ENCODE data around the gene PPM1M.

Gene PPM1M

DNA sequence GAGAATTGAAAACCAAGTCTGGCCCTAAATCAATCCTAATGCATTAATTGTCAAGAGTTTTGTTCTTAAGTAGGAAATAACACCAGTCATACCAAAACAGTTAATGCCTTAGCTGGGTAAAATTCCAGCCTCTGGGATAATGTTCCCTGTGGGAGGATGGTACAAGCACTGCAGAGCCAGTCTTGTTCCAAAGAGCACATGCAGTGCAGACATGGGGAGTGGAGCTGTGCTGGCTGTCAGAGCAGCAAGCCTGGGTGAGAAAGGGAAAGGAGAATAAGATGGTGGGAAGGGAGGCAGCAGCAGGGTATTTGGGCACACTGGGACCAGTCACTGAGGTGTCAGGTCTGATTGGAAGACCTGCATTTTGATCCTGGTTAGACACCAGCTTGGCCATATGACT lies 35.5 kb upstream of the PPM1M start:
- H3K36me3 ChIP-seq (ENCODE audit: insufficient read depth, low read length), result peaks cover 95% of the 10 kb centered on the region
- no peaks in the 10 kb centered on the region for H3K27me3 ChIP-seq (ENCODE audit: insufficient read depth, low read length)
- H4K20me1 ChIP-seq (ENCODE audit: insufficient read depth, low read length), result no peaks in the 10 kb centered on the region
- H3K79me2 ChIP-seq (ENCODE audit: insufficient read depth, low read length), result no peaks in the 10 kb centered on the region
- no peaks in the 10 kb centered on the region for H3K9me3 ChIP-seq (ENCODE audit: low read length)
- H3K27ac ChIP-seq (ENCODE audit: low read depth, low read length, poor library complexity, severe bottlenecking), result no peak overlapping the region
- TF ChIP-seq CTCF (IDR thresholded peaks at IDR 0.05; ENCODE audit: low read length) (no peak), EZH2 (IDR thresholded peaks at IDR 0.05; ENCODE audit: borderline replicate concordance, low read length) (no peak)
- no peaks in the 10 kb centered on the region for H3K9me2 ChIP-seq (ENCODE audit: low read depth, low read length)
- no peaks in the 10 kb centered on the region for H3F3A ChIP-seq (ENCODE audit: insufficient read depth, low read length)
- no peaks in the 10 kb centered on the region for H3K4me1 ChIP-seq (ENCODE audit: insufficient read depth, low read length, severe bottlenecking)
- H3K4me2 ChIP-seq (ENCODE audit: low read length), result no peak overlapping the region
- no peak overlapping the region for H2AFZ ChIP-seq (ENCODE audit: low read length)
- H3K4me3 ChIP-seq (ENCODE audit: low read depth, low read length, poor library complexity, severe bottlenecking), result no peak overlapping the region
- no peak overlapping the region for H3K9ac ChIP-seq (ENCODE audit: low read length)

DNA sequence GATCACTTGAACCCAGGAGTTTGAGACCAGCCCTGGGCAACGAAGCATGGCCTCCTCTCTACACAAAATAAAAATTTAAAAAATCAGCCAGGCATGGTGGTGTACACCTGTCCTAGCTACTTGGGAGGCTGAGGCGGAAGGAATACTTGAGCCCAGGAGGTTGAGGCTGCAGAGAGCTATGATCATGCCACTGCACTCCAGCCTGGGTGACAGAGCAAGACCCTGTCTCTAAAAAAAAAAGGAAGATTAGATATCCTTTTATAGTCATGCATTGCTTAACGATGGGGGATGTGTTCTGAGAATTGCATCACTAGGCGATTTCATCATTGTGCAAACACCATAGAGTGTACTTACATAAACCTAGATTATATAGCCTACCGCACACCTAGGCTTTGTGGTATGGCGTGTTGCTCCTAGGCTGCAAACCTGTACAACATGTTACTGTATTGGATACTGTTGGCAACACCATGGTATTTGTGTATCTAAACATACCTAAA lies 35.0 kb upstream of the PPM1M start:
- no peaks in the 10 kb centered on the region for H3K4me1 ChIP-seq (ENCODE audit: insufficient read depth, low read length, severe bottlenecking)
- H3K27ac ChIP-seq (ENCODE audit: low read depth, low read length, poor library complexity, severe bottlenecking), result no peak overlapping the region
- H3K4me2 ChIP-seq (ENCODE audit: low read length), result no peak overlapping the region

GRCh38 chr3:52211268-52211891 lies 34.2 kb upstream of the PPM1M start:
- Histone ChIP-seq H3K4me3 (ENCODE audit: low read depth, low read length, poor library complexity, severe bottlenecking) (no peak overlapping the region), H2AFZ (ENCODE audit: low read length) (no peak overlapping the region), H3K27ac (ENCODE audit: low read depth, low read length, poor library complexity, severe bottlenecking) (no peak overlapping the region), H3K27me3 (ENCODE audit: insufficient read depth, low read length) (no peaks in the 10 kb centered on the region), H3K9ac (ENCODE audit: low read length) (no peak overlapping the region), H3K4me2 (ENCODE audit: low read length) (no peak overlapping the region), H3K79me2 (ENCODE audit: insufficient read depth, low read length) (no peaks in the 10 kb centered on the region), H3K9me3 (ENCODE audit: low read length) (no peaks in the 10 kb centered on the region), H3F3A (ENCODE audit: insufficient read depth, low read length) (no peaks in the 10 kb centered on the region), H3K4me1 (ENCODE audit: insufficient read depth, low read length, severe bottlenecking) (no peaks in the 10 kb centered on the region), H3K36me3 (ENCODE audit: insufficient read depth, low read length) (peaks cover 89% of the 10 kb centered on the region), H3K9me2 (ENCODE audit: low read depth, low read length) (no peaks in the 10 kb centered on the region), H4K20me1 (ENCODE audit: insufficient read depth, low read length) (no peaks in the 10 kb centered on the region)
- TF ChIP-seq EZH2 (IDR thresholded peaks at IDR 0.05; ENCODE audit: borderline replicate concordance, low read length) (no peak), CTCF (IDR thresholded peaks at IDR 0.05; ENCODE audit: low read length) (no peak)

More for the DNA sequence above, 35.0 kb upstream of the PPM1M start:
- Histone ChIP-seq H3K27me3 (ENCODE audit: insufficient read depth, low read length) (no peaks in the 10 kb centered on the region), H3F3A (ENCODE audit: insufficient read depth, low read length) (no peaks in the 10 kb centered on the region), H3K79me2 (ENCODE audit: insufficient read depth, low read length) (no peaks in the 10 kb centered on the region), H4K20me1 (ENCODE audit: insufficient read depth, low read length) (no peaks in the 10 kb centered on the region), H3K9me2 (ENCODE audit: low read depth, low read length) (no peaks in the 10 kb centered on the region), H2AFZ (ENCODE audit: low read length) (no peak overlapping the region), H3K36me3 (ENCODE audit: insufficient read depth, low read length) (peaks cover 93% of the 10 kb centered on the region), H3K9me3 (ENCODE audit: low read length) (no peaks in the 10 kb centered on the region), H3K9ac (ENCODE audit: low read length) (no peak overlapping the region), H3K4me3 (ENCODE audit: low read depth, low read length, poor library complexity, severe bottlenecking) (no peak overlapping the region)
- TF ChIP-seq CTCF (IDR thresholded peaks at IDR 0.05; ENCODE audit: low read length) (no peak), EZH2 (IDR thresholded peaks at IDR 0.05; ENCODE audit: borderline replicate concordance, low read length) (no peak)

All from OCI-LY1 (cell line).